T47D (cell line): ENCODE measurements around the gene CLTRN.
"Not testable (repeated sequence)": the region's sequence is repeated elsewhere in the genome, so short reads cannot be mapped to it uniquely, and the experiment has no call there.

Experiments
- DNase-seq, 2 experiments: peaks; one replicate each; pipeline versions ENCODE4 v3.0.0 to v3.0.0-alpha.2; 2011 to 2012; ENCODE audit warnings: low read depth in 1 of 2, low spot score in 1 of 2
- JUND ChIP-seq: IDR thresholded peaks from 2 replicates; pipeline ENCODE4 v1.6.1; 2012; ENCODE audit warnings: low read depth
- in situ Hi-C: cut with HindIII; loops from 2 replicates; pipeline ENCODE4 v1.10.0; 2016; ENCODE audit warnings: low sequenced_read_pairs, low pct_unique_long_range_greater_than_20kb

The CLTRN gene

GRCh38 chrX:15664487-15665444 is at the start of gene CLTRN:
CLTRN (minus strand) TSS chrX:15664805; CDS start chrX:15664775, 30 bp downstream.
- in situ Hi-C loops, result no loop called here
- DNase-seq, result no peak
- no peak for TF ChIP-seq JUND

- DNase-seq, in situ Hi-C loops: not testable (repeated sequence)
Measured at GRCh38 chrX:15704273-15704672, 39.7 kb upstream of the CLTRN start.

GRCh38 chrX:15703809-15704208 is 39.2 kb upstream of the CLTRN start:
- DNase-seq, in situ Hi-C loops: not testable (repeated sequence)

GRCh38 chrX:15702488-15703371 is 38.1 kb upstream of the CLTRN start:
- in situ Hi-C loops, result no loop called here
- no peak for DNase-seq
- TF ChIP-seq JUND, result no peak

GRCh38 chrX:15696516-15696915 is 31.9 kb upstream of the CLTRN start:
- TF ChIP-seq JUND, result no peak
- no peak for DNase-seq
- in situ Hi-C loops, result no loop called here

GRCh38 chrX:15694941-15695451 is 30.4 kb upstream of the CLTRN start:
- TF ChIP-seq JUND, result no peak
- in situ Hi-C loops, result no loop called here
- DNase-seq, result no peak

GRCh38 chrX:15686818-15687685 is 22.4 kb upstream of the CLTRN start:
- in situ Hi-C loops, result no loop called here
- peak; percentile 42 to 71 for DNase-seq
- no peak for TF ChIP-seq JUND

- no peak for TF ChIP-seq JUND
- in situ Hi-C loops, result no loop called here
- DNase-seq, result no peak
Measured at GRCh38 chrX:15683193-15683592, 18.6 kb upstream of the CLTRN start.

GRCh38 chrX:15681433-15681832 is 16.8 kb upstream of the CLTRN start:
- in situ Hi-C loops, result no loop called here
- DNase-seq, result no peak
- no peak for TF ChIP-seq JUND

- no peak for TF ChIP-seq JUND
- in situ Hi-C loops, result no loop called here
- no peak for DNase-seq
Measured at GRCh38 chrX:15680401-15680800, 15.8 kb upstream of the CLTRN start.

- in situ Hi-C loops, result no loop called here
- no peak for TF ChIP-seq JUND
- no peak for DNase-seq
Measured at GRCh38 chrX:15679246-15679645, 14.6 kb upstream of the CLTRN start.

GRCh38 chrX:15678339-15678738 is 13.7 kb upstream of the CLTRN start:
- DNase-seq, result no peak
- in situ Hi-C loops, result no loop called here
- TF ChIP-seq JUND, result no peak
